ENCODE results near the gene KCNIP1.

Gene KCNIP1

GRCh38 chr5:170629566-170630175 lies 125.9 kb downstream of the KCNIP1 start:
- no peak for DNase-seq (ENCODE audit: low spot score)

- DNase-seq (ENCODE audit: low spot score) = no peak
Observed at GRCh38 chr5:170630226-170630625, 126.4 kb downstream of the KCNIP1 start.

GRCh38 chr5:170630711-170631141 lies 126.9 kb downstream of the KCNIP1 start:
- DNase-seq (ENCODE audit: low spot score) = no peak

- DNase-seq (ENCODE audit: low spot score) = peak; percentile 78
Observed at GRCh38 chr5:170631466-170632195, 127.8 kb downstream of the KCNIP1 start.

GRCh38 chr5:170632266-170632984 lies 128.6 kb downstream of the KCNIP1 start:
- peak; percentile 61 for DNase-seq (ENCODE audit: low spot score)

- peak; percentile 91 for DNase-seq (ENCODE audit: low spot score)
Observed at GRCh38 chr5:170632985-170633234, 129.1 kb downstream of the KCNIP1 start.

- DNase-seq (ENCODE audit: low spot score) = peak; percentile 72
Observed at GRCh38 chr5:170633235-170634081, 129.6 kb downstream of the KCNIP1 start.

GRCh38 chr5:170634256-170634990 lies 130.6 kb downstream of the KCNIP1 start:
- no peak for DNase-seq (ENCODE audit: low spot score)

GRCh38 chr5:170635706-170636105 lies 131.9 kb downstream of the KCNIP1 start:
- no peak for DNase-seq (ENCODE audit: low spot score)

GRCh38 chr5:170636206-170636605 lies 132.4 kb downstream of the KCNIP1 start:
- DNase-seq (ENCODE audit: low spot score) = no peak

- DNase-seq (ENCODE audit: low spot score) = no peak
Observed at GRCh38 chr5:170636801-170637477, 133.1 kb downstream of the KCNIP1 start.

- DNase-seq (ENCODE audit: low spot score) = no peak
Observed at GRCh38 chr5:170638051-170638450, 134.2 kb downstream of the KCNIP1 start.

- peak; percentile 90 for DNase-seq (ENCODE audit: low spot score)
Observed at GRCh38 chr5:170638454-170639220, 134.8 kb downstream of the KCNIP1 start.

- DNase-seq (ENCODE audit: low spot score) = no peak
Observed at GRCh38 chr5:170639221-170639925, 135.6 kb downstream of the KCNIP1 start.

GRCh38 chr5:170640731-170641588 lies 137.1 kb downstream of the KCNIP1 start:
- no peak for DNase-seq (ENCODE audit: low spot score)

- DNase-seq (ENCODE audit: low spot score) = no peak
Observed at GRCh38 chr5:170641589-170642031, 137.8 kb downstream of the KCNIP1 start.

GRCh38 chr5:170642066-170642735 lies 138.4 kb downstream of the KCNIP1 start:
- DNase-seq (ENCODE audit: low spot score) = no peak

Measured in ecto neural progenitor cell (in vitro differentiated cells).